HG02981 (cell line): ENCODE data around the gene MAN2A2.
"Not testable (repeated sequence)": the region's sequence is repeated elsewhere in the genome, so short reads cannot be mapped to it uniquely, and the experiment has no call there.

Source experiments
- ATAC-seq: cut with Tn5 transposase; IDR thresholded peaks from one replicate; pipeline ENCODE4 v1.9.1; 2021; ENCODE audit warnings: mild to moderate bottlenecking, moderate library complexity; ENCODE audit not compliant: unreplicated experiment

MAN2A2 gene

DNA sequence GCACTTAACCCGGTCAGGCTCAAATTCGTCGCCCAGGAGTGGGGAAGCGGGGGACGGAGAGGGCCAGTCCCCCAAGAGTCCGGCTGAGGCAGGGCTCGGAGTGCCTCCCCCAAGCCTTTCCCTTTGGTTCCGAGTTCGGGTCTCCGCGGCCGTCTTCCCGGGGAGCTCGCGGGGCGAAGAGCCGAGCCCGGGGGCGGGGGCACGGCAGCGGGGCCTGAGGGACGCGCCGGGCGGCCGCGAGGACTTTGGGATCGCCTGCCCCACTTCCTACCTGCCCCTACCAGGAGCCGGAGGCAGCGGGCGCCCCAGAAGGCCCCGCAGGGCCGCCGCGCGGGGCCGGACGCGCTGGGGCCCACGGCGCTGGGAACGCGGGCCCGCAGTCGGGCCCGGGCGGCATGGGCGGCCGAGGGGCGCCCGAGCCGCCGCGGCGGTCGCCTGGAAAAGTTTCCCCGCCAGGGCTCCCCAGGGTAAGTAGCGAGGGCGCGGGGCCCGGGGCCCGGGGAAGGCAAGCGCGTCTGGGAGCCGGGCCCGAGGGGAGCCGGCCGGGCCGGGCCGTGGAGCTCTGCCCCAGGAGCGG lies 31.9 kb upstream of the MAN2A2 start:
- no peak for ATAC-seq

DNA sequence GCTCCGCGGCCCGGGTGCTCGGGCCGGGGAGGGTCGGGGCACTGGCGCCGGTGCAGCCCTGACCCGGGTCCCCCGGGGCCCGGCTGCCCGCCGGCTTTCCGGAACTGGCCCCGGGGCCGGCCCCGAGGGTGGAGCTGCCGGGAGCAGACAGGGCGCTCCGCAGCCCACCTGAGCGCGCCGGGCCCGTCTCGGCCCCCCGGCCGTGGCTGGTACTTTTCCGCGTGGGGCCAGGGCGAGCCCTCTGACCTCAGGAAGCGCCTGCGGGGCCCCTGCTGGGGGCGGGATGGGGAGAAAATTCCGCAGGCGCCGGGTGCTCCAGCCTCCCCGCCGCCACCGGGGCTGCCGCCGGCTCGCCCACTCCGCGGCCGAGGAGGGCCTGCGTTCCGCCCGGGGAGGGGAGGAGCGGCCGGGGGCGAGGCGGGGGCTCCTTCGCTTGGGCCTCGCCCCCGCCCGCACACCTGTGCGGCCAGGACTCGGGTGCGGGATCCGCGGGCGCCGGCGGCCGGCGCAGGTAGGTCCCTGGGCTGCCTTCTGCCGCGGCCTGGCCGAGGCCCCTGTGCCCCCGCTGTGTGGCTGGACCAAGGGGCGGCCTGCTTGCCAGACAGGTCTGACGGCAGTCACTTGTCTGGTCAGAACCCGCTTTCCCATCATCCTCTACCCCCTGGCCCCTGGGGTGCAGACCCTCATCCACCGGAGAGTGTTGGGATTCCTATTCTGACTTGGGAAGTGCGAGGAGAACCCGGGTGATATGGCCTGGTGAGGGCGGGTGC lies 31.2 kb upstream of the MAN2A2 start:
- ATAC-seq, result no peak

DNA sequence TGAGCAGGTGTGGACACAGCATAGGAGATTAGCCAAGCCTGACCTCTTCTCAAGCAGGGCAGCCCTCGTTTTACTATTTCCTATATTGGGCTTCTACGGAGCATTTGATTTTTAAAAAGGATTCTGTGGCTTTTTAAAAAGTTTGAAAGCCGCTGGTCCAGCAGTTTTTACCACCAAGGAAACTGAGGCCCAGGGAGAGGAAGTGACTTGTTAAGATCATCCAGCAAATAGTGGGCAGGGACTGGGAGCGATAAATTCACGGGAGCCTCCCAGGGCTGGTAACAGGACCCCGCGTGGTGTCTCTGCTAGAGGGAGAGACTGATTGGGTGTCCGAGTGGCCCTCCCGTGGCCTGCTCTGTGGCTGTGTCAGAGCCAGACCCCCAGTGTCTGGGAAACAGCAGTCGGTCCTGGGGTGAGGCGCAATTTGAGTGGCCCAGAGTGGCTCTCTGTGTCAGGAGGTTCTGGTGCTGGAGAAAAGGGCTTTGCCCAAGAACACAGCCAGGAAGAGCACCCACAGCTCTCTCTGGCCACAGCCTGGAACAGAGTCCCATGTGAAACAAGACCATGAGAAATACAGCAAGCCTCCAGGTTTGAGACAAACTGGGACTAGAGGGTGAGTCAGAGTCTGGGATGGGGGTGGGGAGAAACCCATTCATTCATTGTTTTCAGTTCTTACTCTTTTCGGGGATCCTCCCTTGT lies 30.5 kb upstream of the MAN2A2 start:
- ATAC-seq, result no peak

DNA sequence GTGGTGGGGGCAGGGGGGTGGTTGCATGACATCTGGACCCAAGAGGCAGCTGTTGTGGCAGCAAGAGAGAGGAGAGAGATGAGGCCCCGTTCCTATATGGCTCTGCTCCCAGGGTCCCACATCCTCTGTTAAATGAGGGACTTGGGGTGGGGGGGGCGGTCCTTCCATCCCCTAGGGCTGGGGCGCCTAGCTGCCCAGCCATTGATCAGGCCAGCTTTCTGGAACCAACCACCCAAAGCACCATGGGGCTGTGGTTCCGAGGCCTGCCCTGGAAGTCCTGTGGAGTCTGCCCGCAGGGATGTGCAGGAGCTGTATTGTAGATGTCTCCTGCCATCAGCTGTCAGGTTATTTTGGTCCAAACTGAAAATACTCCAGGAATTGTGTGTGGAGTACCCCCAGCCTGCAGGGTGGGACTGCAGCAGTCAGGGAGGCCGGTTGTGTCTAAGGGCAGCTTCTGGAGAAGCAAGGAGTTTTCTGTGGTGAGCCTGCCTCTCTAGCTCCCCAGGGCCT lies 29.6 kb upstream of the MAN2A2 start:
- ATAC-seq, result no peak

DNA sequence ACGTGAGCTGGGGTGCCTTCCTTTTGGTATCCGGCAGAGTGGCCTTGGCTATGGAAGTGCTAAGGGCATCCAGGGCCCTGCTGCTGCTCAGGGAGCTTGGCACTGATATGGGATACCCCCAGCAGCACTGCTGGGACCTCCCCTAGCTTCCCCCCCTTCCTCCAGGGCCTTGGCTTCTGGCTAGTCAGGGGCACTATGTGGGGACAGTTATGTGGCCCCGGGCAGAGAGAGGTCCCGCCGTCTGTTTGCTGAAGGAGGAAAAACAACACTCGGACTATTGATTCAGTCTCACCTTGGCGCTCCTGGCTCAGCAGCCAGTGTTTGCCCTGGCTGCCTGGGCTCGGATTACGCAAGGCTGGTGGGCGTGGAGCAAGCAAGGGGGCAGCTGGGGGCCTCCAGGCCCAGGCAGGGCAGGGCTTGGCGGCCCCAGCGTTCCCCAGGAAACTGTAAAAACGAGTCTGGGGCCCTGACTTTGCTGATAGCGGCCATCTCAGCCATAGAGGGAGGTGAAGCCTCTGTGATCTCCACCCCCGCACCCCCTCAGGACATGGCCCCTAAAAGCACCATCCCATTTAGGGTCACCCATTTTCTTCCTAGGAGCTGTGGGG lies 29.0 kb upstream of the MAN2A2 start:
- no peak for ATAC-seq

DNA sequence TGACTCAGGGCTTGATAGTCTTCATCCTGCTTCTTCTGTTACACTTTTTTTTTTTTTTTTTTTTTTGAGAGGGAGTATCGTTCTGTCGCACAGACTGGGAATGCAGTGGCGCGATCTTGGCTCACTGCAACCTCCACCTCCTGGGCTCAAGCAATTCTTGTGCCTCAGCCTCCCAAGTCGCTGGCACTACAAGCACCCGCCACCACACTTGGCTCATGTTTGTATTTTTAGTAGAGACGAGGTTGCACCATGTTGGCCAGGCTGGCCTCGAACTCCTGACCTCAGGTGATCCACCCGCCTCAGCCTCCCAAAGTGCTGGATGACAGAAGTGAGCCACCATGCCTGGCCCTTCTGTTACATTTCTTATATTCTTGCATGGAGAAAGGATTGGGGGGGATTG lies 28.1 kb upstream of the MAN2A2 start:
- ATAC-seq, result not testable (repeated sequence)

DNA sequence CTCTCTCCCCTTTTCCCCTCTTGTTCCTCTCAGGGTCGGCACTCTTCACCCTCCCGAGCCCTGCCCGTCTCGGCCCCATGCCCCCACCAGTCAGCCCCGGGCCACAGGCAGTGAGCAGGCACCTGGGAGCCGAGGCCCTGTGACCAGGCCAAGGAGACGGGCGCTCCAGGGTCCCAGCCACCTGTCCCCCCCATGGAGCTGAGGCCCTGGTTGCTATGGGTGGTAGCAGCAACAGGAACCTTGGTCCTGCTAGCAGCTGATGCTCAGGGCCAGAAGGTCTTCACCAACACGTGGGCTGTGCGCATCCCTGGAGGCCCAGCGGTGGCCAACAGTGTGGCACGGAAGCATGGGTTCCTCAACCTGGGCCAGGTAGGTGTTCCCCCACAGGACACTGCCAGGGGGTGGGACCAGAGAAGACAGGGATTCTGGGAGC lies 27.5 kb upstream of the MAN2A2 start:
- ATAC-seq, result no peak

DNA sequence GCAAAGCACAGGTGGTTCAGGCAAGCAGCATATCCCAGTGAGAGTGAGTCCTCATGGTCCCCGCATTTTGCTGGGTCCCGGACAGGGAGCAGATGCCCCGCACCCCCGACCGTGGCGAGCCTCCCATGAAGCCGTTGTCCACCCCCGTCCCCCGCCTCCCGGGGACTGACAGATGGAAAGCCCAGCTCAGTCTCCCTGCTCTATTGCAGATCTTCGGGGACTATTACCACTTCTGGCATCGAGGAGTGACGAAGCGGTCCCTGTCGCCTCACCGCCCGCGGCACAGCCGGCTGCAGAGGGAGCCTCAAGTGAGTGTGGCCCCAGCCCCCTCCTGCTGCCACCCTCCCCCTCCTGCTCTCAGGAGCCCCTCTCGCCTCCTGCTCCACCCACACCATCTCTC lies 27.1 kb upstream of the MAN2A2 start:
- no peak for ATAC-seq

DNA sequence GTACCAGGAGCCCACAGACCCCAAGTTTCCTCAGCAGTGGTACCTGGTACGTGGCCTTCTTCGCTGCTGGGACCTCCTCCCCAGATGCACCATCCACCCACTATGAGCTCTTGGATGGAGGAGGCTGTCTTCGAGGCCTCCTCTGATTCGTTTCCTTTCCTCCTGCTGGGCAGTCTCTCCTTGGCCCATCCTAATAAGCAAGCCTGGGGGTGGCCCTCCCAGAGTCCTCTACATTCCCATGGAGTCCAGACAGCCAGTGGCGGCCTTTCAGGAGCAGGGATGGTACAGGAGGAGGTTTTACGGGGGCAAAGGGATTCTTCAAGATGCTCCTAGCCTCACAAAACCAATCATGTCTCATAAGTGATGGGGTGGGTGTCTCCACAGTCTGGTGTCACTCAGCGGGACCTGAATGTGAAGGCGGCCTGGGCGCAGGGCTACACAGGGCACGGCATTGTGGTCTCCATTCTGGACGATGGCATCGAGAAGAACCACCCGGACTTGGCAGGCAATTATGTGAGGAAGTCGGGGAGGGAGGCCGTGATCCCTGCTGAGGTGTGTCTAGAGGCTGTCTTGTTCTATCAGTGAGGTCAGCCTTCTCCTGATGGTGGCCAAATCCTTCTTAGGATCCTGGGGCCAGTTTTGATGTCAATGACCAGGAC lies 26.5 kb upstream of the MAN2A2 start:
- no peak for ATAC-seq

DNA sequence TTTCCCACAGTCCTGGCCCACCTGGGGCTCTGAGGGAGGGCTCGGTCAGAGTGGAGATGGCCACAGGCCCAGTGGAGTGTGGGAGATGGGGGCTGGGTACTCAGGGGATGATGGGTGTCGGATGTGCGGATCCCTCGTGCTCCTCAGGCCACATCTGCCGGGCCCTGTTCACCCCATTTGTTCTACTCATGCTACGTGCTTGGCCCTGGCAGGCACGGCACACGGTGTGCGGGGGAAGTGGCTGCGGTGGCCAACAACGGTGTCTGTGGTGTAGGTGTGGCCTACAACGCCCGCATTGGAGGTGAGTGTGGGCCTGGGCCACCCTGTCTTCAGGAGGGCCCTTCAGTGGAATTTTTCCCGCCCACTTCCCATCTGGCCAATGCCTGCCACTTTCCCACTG lies 25.8 kb upstream of the MAN2A2 start:
- no peak for ATAC-seq

DNA sequence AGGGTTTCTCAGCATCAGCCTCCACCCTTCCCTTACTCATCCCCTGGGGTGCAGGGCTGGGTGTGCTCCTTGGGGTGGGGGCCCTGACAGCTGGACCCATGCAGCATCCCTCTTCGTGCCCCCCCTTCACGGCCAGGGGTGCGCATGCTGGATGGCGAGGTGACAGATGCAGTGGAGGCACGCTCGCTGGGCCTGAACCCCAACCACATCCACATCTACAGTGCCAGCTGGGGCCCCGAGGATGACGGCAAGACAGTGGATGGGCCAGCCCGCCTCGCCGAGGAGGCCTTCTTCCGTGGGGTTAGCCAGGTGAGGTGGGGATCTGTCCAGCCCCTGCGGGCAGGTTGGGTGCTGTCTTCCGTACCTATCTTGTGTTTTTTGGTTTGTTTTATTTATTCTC lies 25.1 kb upstream of the MAN2A2 start:
- ATAC-seq, result no peak

DNA sequence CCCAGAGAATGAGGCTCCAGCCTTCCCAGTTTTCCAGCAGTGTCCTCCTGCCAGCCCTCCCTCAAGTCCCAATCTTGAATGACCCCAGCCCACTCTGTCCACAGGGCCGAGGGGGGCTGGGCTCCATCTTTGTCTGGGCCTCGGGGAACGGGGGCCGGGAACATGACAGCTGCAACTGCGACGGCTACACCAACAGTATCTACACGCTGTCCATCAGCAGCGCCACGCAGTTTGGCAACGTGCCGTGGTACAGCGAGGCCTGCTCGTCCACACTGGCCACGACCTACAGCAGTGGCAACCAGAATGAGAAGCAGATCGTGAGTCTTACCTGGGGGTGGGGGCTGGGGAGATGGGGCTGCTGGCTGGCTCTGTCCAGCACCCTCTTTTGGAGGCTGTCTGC lies 24.4 kb upstream of the MAN2A2 start:
- ATAC-seq, result no peak

DNA sequence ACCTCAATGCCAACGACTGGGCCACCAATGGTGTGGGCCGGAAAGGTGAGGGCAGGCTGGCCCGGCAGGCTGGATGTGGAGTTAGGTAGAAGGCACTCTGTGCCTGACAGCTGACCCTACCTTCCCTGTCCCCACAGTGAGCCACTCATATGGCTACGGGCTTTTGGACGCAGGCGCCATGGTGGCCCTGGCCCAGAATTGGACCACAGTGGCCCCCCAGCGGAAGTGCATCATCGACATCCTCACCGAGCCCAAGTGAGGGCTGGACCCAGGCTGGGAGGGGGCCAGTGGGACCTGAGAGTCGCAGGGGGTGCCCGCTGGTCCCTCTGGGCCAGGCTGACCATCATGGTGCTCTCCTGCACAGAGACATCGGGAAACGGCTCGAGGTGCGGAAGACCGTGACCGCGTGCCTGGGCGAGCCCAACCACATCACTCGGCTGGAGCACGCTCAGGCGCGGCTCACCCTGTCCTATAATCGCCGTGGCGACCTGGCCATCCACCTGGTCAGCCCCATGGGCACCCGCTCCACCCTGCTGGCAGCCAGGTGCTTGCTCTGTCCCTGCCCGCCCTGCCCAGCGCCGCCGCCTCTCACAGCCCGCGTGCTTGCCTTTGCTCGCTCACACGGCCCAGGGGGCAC lies 23.3 kb upstream of the MAN2A2 start:
- ATAC-seq, result no peak

DNA sequence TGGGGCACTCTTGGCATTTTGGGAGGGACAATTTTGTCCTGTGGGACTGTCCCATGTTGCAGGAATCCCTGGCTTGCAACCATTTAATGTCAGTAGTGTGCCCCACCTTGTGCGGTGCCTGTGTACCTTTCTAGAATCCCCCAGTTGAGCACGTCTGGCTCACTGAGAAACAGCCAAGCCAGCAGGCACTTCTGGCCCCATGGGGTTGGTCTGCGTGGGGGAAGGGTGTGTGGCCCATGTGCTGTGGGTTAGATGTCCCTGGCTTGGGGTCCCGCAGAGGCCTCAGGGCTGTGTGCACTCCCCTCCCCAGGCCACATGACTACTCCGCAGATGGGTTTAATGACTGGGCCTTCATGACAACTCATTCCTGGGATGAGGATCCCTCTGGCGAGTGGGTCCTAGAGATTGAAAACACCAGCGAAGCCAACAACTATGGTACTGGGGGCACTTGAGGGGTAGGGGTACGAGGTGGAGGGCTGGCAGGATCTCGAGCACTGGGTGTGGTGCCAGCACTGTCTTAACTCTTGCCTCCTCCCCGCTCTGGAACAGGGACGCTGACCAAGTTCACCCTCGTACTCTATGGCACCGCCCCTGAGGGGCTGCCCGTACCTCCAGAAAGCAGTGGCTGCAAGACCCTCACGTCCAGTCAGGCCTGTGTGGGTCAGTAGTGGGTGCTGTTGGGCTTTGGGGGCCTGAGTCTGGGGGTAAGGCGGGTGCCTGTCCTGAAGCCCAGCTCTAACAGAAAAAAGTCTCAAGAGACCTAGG lies 22.5 kb upstream of the MAN2A2 start:
- ATAC-seq, result no peak

DNA sequence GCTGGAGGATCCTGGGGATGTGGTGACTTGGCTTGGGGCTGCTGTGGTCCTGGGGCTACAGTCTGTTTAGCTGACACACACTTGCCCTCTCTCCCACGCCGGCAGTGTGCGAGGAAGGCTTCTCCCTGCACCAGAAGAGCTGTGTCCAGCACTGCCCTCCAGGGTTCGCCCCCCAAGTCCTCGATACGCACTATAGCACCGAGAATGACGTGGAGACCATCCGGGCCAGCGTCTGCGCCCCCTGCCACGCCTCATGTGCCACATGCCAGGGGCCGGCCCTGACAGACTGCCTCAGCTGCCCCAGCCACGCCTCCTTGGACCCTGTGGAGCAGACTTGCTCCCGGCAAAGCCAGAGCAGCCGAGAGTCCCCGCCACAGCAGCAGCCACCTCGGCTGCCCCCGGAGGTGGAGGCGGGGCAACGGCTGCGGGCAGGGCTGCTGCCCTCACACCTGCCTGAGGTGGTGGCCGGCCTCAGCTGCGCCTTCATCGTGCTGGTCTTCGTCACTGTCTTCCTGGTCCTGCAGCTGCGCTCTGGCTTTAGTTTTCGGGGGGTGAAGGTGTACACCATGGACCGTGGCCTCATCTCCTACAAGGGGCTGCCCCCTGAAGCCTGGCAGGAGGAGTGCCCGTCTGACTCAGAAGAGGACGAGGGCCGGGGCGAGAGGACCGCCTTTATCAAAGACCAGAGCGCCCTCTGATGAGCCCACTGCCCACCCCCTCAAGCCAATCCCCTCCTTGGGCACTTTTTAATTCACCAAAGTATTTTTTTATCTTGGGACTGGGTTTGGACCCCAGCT lies 21.7 kb upstream of the MAN2A2 start:
- ATAC-seq, result no peak

DNA sequence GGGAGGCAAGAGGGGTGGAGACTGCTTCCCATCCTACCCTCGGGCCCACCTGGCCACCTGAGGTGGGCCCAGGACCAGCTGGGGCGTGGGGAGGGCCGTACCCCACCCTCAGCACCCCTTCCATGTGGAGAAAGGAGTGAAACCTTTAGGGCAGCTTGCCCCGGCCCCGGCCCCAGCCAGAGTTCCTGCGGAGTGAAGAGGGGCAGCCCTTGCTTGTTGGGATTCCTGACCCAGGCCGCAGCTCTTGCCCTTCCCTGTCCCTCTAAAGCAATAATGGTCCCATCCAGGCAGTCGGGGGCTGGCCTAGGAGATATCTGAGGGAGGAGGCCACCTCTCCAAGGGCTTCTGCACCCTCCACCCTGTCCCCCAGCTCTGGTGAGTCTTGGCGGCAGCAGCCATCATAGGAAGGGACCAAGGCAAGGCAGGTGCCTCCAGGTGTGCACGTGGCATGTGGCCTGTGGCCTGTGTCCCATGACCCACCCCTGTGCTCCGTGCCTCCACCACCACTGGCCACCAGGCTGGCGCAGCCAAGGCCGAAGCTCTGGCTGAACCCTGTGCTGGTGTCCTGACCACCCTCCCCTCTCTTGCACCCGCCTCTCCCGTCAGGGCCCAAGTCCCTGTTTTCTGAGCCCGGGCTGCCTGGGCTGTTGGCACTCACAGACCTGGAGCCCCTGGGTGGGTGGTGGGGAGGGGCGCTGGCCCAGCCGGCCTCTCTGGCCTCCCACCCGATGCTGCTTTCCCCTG lies 21.0 kb upstream of the MAN2A2 start:
- no peak for ATAC-seq

DNA sequence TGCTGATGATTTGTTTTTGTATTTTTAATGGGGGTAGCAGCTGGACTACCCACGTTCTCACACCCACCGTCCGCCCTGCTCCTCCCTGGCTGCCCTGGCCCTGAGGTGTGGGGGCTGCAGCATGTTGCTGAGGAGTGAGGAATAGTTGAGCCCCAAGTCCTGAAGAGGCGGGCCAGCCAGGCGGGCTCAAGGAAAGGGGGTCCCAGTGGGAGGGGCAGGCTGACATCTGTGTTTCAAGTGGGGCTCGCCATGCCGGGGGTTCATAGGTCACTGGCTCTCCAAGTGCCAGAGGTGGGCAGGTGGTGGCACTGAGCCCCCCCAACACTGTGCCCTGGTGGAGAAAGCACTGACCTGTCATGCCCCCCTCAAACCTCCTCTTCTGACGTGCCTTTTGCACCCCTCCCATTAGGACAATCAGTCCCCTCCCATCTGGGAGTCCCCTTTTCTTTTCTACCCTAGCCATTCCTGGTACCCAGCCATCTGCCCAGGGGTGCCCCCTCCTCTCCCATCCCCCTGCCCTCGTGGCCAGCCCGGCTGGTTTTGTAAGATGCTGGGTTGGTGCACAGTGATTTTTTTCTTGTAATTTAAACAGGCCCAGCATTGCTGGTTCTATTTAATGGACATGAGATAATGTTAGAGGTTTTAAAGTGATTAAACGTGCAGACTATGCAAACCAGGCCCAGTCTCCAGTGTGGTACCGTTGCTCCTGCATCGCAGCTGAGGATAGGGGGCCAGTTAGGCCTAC lies 20.1 kb upstream of the MAN2A2 start:
- ATAC-seq, result no peak

DNA sequence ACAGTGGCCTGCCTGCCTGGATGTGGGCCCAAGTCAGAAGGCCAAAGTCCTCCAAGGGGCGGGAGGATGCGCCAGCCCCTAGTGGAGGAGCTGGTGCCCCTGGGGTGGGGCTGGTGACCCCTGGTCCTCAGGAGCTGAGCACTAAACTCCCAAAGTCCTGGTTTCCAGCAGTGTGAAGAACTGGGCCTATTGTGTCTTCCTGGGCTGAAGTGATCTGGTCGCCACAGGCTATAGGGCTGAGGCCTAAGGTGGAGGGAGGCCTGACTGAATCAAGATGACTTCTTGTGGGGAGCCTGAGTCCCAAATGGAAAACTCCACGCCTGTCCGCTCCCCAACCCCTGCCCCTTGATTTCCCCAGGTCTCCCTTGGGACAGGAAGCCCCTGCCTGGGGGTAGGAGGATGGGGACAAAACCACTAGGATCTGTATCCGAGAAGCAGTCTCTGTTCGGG lies 19.6 kb upstream of the MAN2A2 start:
- ATAC-seq, result no peak
